ENCODE data around the gene CENPP. TPM values are rescaled to one million over a fixed set of nuclear protein-coding genes. Genes with fewer than 3 reads are reported as not detected.

The CENPP gene
- total RNA-seq, 1 experiment from 2014 or later = 15.6 TPM

DNA sequence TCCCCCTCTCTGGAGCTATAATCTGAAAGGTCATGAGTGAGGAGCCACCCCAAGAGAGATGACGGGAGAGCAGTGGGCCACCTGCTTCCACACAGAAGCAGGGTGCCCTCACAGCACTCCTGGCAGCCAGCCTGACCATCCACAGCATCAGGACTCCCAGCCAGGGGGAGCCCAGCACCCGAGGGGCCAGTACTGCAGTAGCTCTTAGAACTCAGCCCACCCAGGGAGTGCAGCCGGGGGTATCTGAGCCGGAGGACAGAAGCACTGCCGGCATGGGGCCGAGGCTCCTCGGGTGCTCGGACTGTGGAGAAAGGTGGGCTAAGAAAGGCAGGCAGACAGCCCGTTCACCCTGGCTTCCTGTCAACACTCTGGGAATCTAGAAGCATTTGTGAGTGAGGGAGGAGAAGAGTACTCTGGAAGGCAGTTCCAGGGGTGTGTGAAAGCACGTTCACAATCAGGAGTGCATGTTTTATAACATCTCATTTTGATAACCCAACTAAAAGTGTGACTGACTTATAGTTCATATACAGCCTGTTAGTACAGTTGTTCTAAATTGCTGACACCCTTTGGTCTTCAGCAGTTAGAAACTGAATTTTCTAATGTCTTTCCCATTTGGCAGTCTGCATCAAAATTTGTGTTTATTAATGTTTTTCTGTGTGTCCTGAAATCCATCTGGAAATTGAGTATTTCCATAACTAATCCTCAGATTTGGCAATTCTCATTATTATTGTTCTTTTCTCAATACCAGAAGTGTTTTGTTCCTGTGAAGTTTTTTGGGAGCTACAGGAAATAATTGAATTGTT lies 182.5 kb downstream of the CENPP start:
- intact Hi-C loops (cut with micrococcal nuclease; ENCODE audit: unreplicated experiment) = no loop called here
- Histone ChIP-seq H3K4me3 (ENCODE audit: low read depth, low read length, poor library complexity, severe bottlenecking) (no peak overlapping the region), H3K36me3 (ENCODE audit: insufficient read depth, low read length, poor library complexity, severe bottlenecking) (no peaks in the 10 kb centered on the region), H3K4me1 (ENCODE audit: insufficient read depth, low read length, poor library complexity, severe bottlenecking) (no peaks in the 10 kb centered on the region), H3K27ac (ENCODE audit: low read depth, low read length, poor library complexity, severe bottlenecking) (no peak overlapping the region), H3K27me3 (replicated peaks; ENCODE audit: insufficient read depth, low read depth, low read length, poor library complexity) (no peaks in the 10 kb centered on the region), H3K9me3 (ENCODE audit: low read depth, low read length, poor library complexity, severe bottlenecking) (no peaks in the 10 kb centered on the region)
- DNase-seq (ENCODE audit: low spot score) = no peak
- TF ChIP-seq EZH2 (IDR thresholded peaks at IDR 0.05; ENCODE audit: borderline replicate concordance, low read depth, low read length, poor library complexity, severe bottlenecking) = no peak
- TF ChIP-seq, protein P1, sequence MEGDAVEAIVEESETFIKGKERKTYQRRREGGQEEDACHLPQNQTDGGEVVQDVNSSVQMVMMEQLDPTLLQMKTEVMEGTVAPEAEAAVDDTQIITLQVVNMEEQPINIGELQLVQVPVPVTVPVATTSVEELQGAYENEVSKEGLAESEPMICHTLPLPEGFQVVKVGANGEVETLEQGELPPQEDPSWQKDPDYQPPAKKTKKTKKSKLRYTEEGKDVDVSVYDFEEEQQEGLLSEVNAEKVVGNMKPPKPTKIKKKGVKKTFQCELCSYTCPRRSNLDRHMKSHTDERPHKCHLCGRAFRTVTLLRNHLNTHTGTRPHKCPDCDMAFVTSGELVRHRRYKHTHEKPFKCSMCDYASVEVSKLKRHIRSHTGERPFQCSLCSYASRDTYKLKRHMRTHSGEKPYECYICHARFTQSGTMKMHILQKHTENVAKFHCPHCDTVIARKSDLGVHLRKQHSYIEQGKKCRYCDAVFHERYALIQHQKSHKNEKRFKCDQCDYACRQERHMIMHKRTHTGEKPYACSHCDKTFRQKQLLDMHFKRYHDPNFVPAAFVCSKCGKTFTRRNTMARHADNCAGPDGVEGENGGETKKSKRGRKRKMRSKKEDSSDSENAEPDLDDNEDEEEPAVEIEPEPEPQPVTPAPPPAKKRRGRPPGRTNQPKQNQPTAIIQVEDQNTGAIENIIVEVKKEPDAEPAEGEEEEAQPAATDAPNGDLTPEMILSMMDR (conservative IDR thresholded peaks at IDR 0.05; ENCODE audit: low read depth, low read length) = no peak
- ChIA-PET CTCF (no interaction called here), POLR2A (ENCODE audit: low non-redundant PET) (no interaction called here)
- no TSS peak for BruUV-seq (replicated peaks)

GRCh38 chr9:92509050-92509449 lies 183.3 kb downstream of the CENPP start:
- no peak for TF ChIP-seq EZH2 (IDR thresholded peaks at IDR 0.05; ENCODE audit: borderline replicate concordance, low read depth, low read length, poor library complexity, severe bottlenecking)
- TF ChIP-seq, protein P1 (conservative IDR thresholded peaks at IDR 0.05; ENCODE audit: low read depth, low read length) = no peak
- Histone ChIP-seq H3K4me3 (ENCODE audit: low read depth, low read length, poor library complexity, severe bottlenecking) (no peak overlapping the region), H3K9me3 (ENCODE audit: low read depth, low read length, poor library complexity, severe bottlenecking) (no peaks in the 10 kb centered on the region), H3K4me1 (ENCODE audit: insufficient read depth, low read length, poor library complexity, severe bottlenecking) (no peaks in the 10 kb centered on the region), H3K27ac (ENCODE audit: low read depth, low read length, poor library complexity, severe bottlenecking) (no peak overlapping the region), H3K36me3 (ENCODE audit: insufficient read depth, low read length, poor library complexity, severe bottlenecking) (no peaks in the 10 kb centered on the region), H3K27me3 (replicated peaks; ENCODE audit: insufficient read depth, low read depth, low read length, poor library complexity) (no peaks in the 10 kb centered on the region)
- BruUV-seq (replicated peaks) = no TSS peak
- ChIA-PET CTCF (no interaction called here), POLR2A (ENCODE audit: low non-redundant PET) (no interaction called here)
- intact Hi-C loops (cut with micrococcal nuclease; ENCODE audit: unreplicated experiment) = no loop called here
- no peak for DNase-seq (ENCODE audit: low spot score)

GRCh38 chr9:92510747-92511146 lies 185.0 kb downstream of the CENPP start:
- no peaks in the 10 kb centered on the region for H3K4me1 ChIP-seq (ENCODE audit: insufficient read depth, low read length, poor library complexity, severe bottlenecking)
- ChIA-PET CTCF (no interaction called here), POLR2A (ENCODE audit: low non-redundant PET) (no interaction called here)
- no peaks in the 10 kb centered on the region for H3K36me3 ChIP-seq (ENCODE audit: insufficient read depth, low read length, poor library complexity, severe bottlenecking)
- BruUV-seq (replicated peaks) = no TSS peak
- no peak overlapping the region for H3K27ac ChIP-seq (ENCODE audit: low read depth, low read length, poor library complexity, severe bottlenecking)
- TF ChIP-seq, protein P1 (conservative IDR thresholded peaks at IDR 0.05; ENCODE audit: low read depth, low read length) = no peak
- no peak for TF ChIP-seq EZH2 (IDR thresholded peaks at IDR 0.05; ENCODE audit: borderline replicate concordance, low read depth, low read length, poor library complexity, severe bottlenecking)
- no peaks in the 10 kb centered on the region for H3K27me3 ChIP-seq (replicated peaks; ENCODE audit: insufficient read depth, low read depth, low read length, poor library complexity)
- H3K9me3 ChIP-seq (ENCODE audit: low read depth, low read length, poor library complexity, severe bottlenecking) = no peaks in the 10 kb centered on the region
- no peak overlapping the region for H3K4me3 ChIP-seq (ENCODE audit: low read depth, low read length, poor library complexity, severe bottlenecking)
- intact Hi-C loops (cut with micrococcal nuclease; ENCODE audit: unreplicated experiment) = no loop called here
- DNase-seq (ENCODE audit: low spot score) = no peak

Data from A673 (cell line).